Duodenal mucosa (tissue), 2 donors: Measurements from ENCODE around the gene SIK2.

Experiments
- H3K27ac ChIP-seq: one replicate; pipeline ENCODE4 v1.7.0; 2013; ENCODE audit warnings: low read depth, low read length
- H3K27me3 ChIP-seq, 2 donors: one replicate each; pipeline ENCODE4 v1.7.0; 2013; ENCODE audit warnings: low read length in 2 of 2, control low read depth in 1 of 2; ENCODE audit not compliant: insufficient read depth in 2 of 2, control insufficient read depth in 1 of 2
- H3K36me3 ChIP-seq, 2 donors: one replicate each; pipeline ENCODE4 v1.7.0; 2013; ENCODE audit warnings: low read length in 2 of 2, control low read depth in 1 of 2; ENCODE audit not compliant: insufficient read depth in 2 of 2, control insufficient read depth in 1 of 2
- H3K4me1 ChIP-seq, 2 donors: one replicate each; pipeline ENCODE4 v1.7.0; 2013; ENCODE audit warnings: low read length in 2 of 2, control low read depth in 1 of 2; ENCODE audit not compliant: insufficient read depth in 2 of 2, control insufficient read depth in 1 of 2
- H3K4me3 ChIP-seq, 2 donors: one replicate each; pipeline ENCODE4 v1.7.0; 2013; ENCODE audit warnings: low read length in 2 of 2, low read depth in 1 of 2
- H3K9ac ChIP-seq, 2 donors: one replicate each; pipeline ENCODE4 v1.7.0; 2013; ENCODE audit warnings: low read length in 2 of 2, low read depth in 1 of 2
- H3K9me3 ChIP-seq, 2 donors: one replicate each; pipeline ENCODE4 v1.7.0; 2013; ENCODE audit warnings: low read length in 2 of 2, control low read depth in 1 of 2; ENCODE audit not compliant: control insufficient read depth in 1 of 2

Gene SIK2

DNA sequence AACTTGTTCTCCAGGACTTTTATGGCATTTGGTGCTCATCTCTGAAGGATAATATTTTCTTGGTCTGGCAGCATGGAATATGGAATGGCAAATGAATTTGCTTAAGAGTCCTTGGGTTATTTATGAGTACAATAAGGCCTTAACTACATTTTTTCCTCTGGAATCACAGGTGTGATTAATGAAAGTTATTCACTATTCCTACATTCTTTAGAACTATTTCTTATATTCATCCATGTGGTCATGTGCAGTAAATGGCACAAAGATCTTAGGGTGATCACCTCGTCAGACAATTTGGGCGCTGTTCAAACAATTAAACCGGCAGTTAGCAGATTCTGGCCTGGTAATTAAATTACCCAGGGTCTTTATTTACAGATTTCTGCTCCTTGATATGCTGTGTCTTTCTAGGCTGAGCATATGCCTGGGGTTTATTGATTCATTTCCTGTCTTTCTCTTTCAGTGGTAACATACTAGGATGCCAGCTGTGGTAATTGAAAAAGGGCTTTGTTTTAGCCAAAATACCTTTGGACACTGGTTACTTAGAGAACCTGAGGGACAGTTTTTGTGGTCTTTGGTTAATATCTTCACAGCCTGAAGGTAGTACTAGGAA is 31.6 kb downstream of the SIK2 start:
- Histone ChIP-seq H3K9me3 (no peaks in the 10 kb centered on the region), H3K27me3 (no peaks in the 10 kb centered on the region), H3K36me3 (no peaks in the 10 kb centered on the region), H3K4me1 (peaks cover 39 to 59% of the 10 kb centered on the region in 2 donors), H3K4me3 (no peak overlapping the region), H3K9ac (no peak overlapping the region), H3K27ac (no peak overlapping the region)

DNA sequence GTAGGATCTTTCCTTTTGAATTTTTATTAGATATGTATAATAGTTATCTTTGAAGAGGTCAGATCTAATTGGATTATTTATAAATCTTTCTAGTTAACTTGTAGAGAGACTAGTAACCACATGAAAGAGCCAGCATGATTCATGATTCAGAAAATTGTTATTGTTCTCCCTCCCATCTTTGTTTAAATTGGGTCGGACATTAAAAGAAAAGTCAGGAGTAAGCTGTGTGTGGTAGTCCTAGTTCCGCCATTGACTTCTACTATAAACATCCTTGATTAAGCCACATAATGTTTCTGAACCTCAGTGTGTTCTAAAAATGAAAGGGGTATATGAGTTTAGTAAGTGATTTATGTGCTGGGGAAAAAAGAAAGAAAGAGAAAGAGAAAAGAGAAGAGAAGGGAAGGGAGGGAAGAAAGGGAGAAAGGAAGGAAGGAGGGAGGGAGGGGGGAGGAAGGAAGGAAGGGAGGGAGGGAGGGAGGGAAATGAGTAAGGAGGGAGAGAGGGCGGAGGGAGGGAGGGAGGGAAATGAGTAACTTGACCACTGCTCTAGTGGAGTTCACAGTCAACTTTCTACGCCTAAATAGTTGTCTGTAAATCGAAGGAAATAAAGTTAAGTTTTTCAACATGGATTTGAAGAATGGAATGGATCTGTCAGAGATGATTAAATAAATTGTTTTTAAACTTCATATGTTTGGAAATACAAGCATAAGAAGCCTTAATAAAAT is 32.9 kb downstream of the SIK2 start:
- no peaks in the 10 kb centered on the region for H3K27me3 ChIP-seq
- peak overlapping the region; percentile 5 for H3K27ac ChIP-seq
- H3K36me3 ChIP-seq, result no peaks in the 10 kb centered on the region
- no peak overlapping the region for H3K9ac ChIP-seq
- no peaks in the 10 kb centered on the region for H3K9me3 ChIP-seq
- peaks cover 39 to 58% of the 10 kb centered on the region in 2 donors for H3K4me1 ChIP-seq
- H3K4me3 ChIP-seq, result no peak overlapping the region

DNA sequence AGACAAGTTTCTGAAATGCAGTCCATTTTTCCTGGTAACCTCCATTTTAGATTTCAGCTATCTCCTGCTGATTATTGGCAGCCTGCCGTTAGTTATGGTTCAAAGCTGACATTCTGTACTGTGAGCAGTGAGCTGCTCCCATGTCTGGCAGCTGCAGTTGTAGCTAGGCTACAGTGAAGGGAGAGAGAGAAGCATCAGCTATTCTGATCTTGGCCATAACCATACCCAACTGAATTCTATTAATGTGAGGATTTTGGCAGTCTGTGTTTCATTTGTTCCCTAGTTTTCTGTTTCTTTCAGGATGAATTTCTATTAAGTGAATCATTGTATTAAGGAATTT is 33.4 kb downstream of the SIK2 start:
- H3K27me3 ChIP-seq, result no peaks in the 10 kb centered on the region
- H3K9me3 ChIP-seq, result no peaks in the 10 kb centered on the region
- no peaks in the 10 kb centered on the region for H3K36me3 ChIP-seq
- H3K9ac ChIP-seq, result no peak overlapping the region
- H3K4me1 ChIP-seq, result peaks cover 39 to 54% of the 10 kb centered on the region in 2 donors
- H3K4me3 ChIP-seq, result no peak overlapping the region
- peak overlapping the region; percentile 5 for H3K27ac ChIP-seq

DNA sequence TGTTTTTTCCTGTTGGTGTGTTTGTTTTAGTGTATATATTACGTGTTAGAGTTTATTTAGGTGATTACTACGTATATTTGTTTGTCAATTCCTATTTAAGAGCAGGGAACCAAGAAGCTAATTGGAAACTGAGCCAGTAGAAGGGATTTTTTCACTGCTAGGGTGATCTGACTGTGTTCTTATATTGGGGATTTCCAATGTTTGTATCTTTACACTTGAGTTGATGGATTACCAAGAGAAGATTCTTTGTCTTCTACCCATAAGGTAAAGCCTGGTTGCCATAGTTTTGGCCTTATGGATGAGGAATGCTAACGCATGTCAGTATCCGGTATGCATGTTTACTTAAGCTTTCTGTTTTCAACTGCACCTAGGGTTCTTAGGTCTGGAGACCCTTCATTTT is 35.6 kb downstream of the SIK2 start:
- Histone ChIP-seq H3K9ac (no peak overlapping the region), H3K4me3 (no peak overlapping the region), H3K36me3 (peaks cover 0 to 3% of the 10 kb centered on the region in 2 donors), H3K27me3 (no peaks in the 10 kb centered on the region), H3K27ac (no peak overlapping the region), H3K4me1 (peaks cover 21 to 34% of the 10 kb centered on the region in 2 donors), H3K9me3 (no peaks in the 10 kb centered on the region)

DNA sequence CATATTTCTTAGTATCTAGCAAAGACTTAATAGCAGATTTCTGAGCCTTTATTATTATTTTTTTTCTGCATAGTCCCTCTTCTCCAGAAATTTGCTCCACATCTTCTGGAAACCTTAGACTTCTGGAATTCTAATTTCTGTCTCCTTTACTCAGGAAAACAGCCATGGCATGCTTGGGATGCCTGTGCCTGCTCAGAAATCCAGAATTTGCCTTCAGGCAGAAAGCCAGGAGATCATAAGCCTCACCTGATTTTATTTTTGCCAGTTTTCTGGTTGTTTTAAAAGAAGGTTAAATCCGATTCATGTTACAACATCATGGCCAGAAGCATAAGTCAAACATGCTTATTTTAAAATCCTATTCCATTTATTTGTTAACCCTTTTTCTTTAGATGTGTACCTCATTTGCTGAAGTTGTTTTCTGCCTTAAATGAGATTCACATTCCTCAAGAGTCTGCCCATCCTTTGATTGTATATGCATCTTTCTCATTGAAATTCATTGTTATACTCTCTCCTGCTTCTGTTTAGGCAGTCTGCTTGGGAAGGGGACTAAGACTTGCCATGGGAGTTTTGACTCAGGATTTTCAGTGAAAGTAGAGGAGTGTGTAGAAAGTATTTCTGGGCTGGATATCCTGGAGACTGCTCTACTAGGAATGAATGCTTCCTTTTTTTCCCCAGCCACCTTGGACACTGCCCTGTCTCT is 37.1 kb downstream of the SIK2 start:
- Histone ChIP-seq H3K4me1 (peaks cover 7 to 19% of the 10 kb centered on the region in 2 donors), H3K9ac (no peak overlapping the region), H3K4me3 (no peak overlapping the region), H3K9me3 (no peaks in the 10 kb centered on the region), H3K27ac (no peak overlapping the region), H3K27me3 (no peaks in the 10 kb centered on the region), H3K36me3 (peaks cover 0 to 3% of the 10 kb centered on the region in 2 donors)

DNA sequence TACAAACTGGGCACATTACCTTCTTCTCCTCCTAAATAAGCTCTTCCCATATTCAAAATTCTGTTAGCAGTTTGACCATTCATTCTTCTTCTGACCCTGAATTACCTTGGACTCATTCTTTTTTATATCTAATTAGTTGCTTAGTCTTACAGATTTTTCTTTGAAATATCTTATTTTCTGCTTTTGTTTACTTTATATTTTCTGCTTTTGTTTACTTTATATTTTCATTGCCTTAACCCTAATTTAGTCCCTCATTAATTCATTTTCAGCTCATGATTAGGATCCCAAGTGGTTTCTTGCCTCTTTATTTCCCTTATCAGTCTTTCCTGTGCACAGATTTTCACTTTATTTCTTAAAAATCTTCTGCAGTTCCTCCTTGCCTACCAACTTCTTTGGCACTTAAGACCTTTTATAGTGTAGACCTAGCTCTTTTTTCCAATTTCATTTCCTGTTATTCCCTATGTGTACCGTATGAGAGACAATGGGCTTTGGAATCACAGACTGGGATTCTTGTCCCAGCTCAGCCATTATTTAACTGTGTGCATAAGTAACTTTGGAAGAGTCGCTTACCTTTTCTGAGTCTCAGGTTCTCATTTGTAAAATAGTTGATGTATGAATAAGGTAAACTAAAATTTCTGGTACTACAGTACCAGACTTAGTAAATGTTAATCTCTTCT is 39.2 kb downstream of the SIK2 start:
- Histone ChIP-seq H3K27me3 (no peaks in the 10 kb centered on the region), H3K27ac (no peak overlapping the region), H3K36me3 (peaks cover 0 to 3% of the 10 kb centered on the region in 2 donors)

DNA sequence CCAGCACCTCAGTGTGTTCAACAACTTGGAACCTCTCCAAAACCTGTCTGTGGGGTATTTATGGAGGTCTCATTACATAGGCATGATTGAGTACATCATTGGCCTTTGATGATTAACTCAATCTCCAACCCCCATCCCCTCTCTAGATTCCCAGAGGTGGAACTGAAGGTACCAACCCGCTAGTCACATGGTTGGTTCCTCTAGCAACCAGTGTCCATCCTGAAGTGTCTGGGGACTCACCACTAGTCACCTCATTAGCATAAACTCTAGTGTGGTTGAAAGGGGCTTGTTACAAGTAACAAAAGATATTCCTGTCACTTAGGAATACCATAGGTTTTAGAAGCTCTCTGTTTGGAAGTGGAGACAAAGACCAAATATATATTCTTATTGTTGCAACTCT is 40.3 kb downstream of the SIK2 start:
- no peaks in the 10 kb centered on the region for H3K9me3 ChIP-seq
- no peak overlapping the region for H3K4me3 ChIP-seq
- no peaks in the 10 kb centered on the region for H3K27me3 ChIP-seq
- peaks cover 0 to 3% of the 10 kb centered on the region in 2 donors for H3K36me3 ChIP-seq
- H3K27ac ChIP-seq, result no peak overlapping the region
- H3K4me1 ChIP-seq, result no peaks in the 10 kb centered on the region
- H3K9ac ChIP-seq, result no peak overlapping the region

More for the DNA sequence above, 39.2 kb downstream of the SIK2 start:
- no peak overlapping the region for H3K4me3 ChIP-seq
- no peaks in the 10 kb centered on the region for H3K9me3 ChIP-seq
- H3K4me1 ChIP-seq, result peaks cover 0 to 3% of the 10 kb centered on the region in 2 donors
- no peak overlapping the region for H3K9ac ChIP-seq

DNA sequence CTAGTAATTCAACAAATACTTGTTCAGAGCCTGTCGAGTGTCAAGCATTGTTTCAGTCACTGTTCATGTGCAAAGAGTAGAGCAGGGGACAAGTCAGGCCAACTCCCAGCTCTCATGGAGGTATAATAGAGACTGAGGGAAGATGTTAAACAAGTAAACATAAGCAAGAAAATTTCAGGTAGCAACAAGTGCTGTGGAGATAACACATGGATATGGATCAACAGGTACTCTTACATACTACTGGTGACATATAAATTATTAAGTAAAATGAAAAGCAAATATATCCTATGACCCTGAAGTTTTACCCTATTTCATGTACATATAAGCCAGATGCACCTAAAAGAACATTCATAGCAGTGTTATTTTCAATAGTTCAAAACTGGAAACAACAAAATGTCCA is 42.7 kb downstream of the SIK2 start:
- H3K9ac ChIP-seq, result no peak overlapping the region
- H3K4me1 ChIP-seq, result no peaks in the 10 kb centered on the region
- H3K27ac ChIP-seq, result no peak overlapping the region
- no peaks in the 10 kb centered on the region for H3K9me3 ChIP-seq
- H3K4me3 ChIP-seq, result no peak overlapping the region
- no peaks in the 10 kb centered on the region for H3K27me3 ChIP-seq
- peaks cover 2 to 3% of the 10 kb centered on the region in 2 donors for H3K36me3 ChIP-seq

DNA sequence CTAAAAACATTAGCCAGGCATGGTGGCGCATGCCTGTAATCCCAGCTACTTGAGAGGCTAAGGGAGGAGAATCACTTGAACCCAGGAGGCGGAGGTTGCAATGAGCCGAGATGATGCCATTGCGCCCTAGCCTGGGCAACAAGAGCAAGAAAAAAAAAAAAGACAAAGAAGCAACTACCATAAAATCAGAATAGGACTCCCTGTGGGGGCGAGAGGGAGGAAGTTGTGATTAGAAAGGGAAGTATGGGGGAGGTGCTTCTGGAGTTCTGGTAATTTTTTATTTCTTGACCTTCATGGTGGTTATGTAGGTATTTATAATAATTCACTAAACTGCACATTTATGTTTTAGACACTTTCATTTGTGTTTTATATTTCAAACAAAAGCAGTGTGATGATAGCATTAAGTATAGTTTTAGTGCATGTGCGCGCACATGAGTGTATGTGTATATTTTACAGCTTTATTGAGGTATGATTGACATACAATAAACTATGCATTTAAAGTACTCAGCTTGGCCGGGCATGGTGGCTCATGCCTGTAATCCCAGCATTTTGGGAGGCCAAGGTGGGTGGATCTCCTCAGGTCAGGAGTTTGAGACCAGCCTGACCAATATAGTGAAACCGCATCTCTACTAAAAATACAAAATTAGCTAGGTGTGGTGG is 43.5 kb downstream of the SIK2 start:
- H3K36me3 ChIP-seq, result peaks cover 2 to 3% of the 10 kb centered on the region in 2 donors
- H3K9ac ChIP-seq, result no peak overlapping the region
- H3K4me1 ChIP-seq, result no peaks in the 10 kb centered on the region
- H3K4me3 ChIP-seq, result no peak overlapping the region
- no peaks in the 10 kb centered on the region for H3K9me3 ChIP-seq
- no peaks in the 10 kb centered on the region for H3K27me3 ChIP-seq
- H3K27ac ChIP-seq, result no peak overlapping the region
